ENCODE results near the gene CNTN1.

Gene CNTN1

GRCh38 chr12:40752011-40752410 lies 59.8 kb downstream of the CNTN1 start:
- H3K27ac ChIP-seq = no peak overlapping the region
- no peak overlapping the region for H3K4me3 ChIP-seq
- H4K20me1 ChIP-seq = no peaks in the 10 kb centered on the region
- H3K4me2 ChIP-seq = no peak overlapping the region
- H3K27me3 ChIP-seq = no peaks in the 10 kb centered on the region
- H3K4me1 ChIP-seq = no peaks in the 10 kb centered on the region
- no peak for TF ChIP-seq Cebpa-rat (IDR thresholded peaks at IDR 0.05)
- H3K9me3 ChIP-seq = no peaks in the 10 kb centered on the region
- H3K36me3 ChIP-seq = no peaks in the 10 kb centered on the region
- no peak overlapping the region for H3K9ac ChIP-seq

GRCh38 chr12:40760821-40761220 lies 68.6 kb downstream of the CNTN1 start:
- no peaks in the 10 kb centered on the region for H3K9me3 ChIP-seq
- no peak overlapping the region for H3K4me3 ChIP-seq
- no peak overlapping the region for H3K9ac ChIP-seq
- H3K27ac ChIP-seq = no peak overlapping the region
- no peaks in the 10 kb centered on the region for H3K4me1 ChIP-seq
- H3K27me3 ChIP-seq = no peaks in the 10 kb centered on the region
- H4K20me1 ChIP-seq = no peaks in the 10 kb centered on the region
- H3K36me3 ChIP-seq = no peaks in the 10 kb centered on the region
- TF ChIP-seq Cebpa-rat (IDR thresholded peaks at IDR 0.05) = no peak
- H3K4me2 ChIP-seq = no peak overlapping the region

- Histone ChIP-seq H3K9ac (no peak overlapping the region), H4K20me1 (no peaks in the 10 kb centered on the region), H3K9me3 (no peaks in the 10 kb centered on the region), H3K36me3 (no peaks in the 10 kb centered on the region), H3K27me3 (no peaks in the 10 kb centered on the region), H3K27ac (no peak overlapping the region), H3K4me2 (no peak overlapping the region), H3K4me1 (no peaks in the 10 kb centered on the region), H3K4me3 (no peak overlapping the region)
- TF ChIP-seq Cebpa-rat (IDR thresholded peaks at IDR 0.05) = no peak
Measured at GRCh38 chr12:40762072-40762471, 69.8 kb downstream of the CNTN1 start.

GRCh38 chr12:40768125-40768864 lies 76.1 kb downstream of the CNTN1 start:
- no peaks in the 10 kb centered on the region for H3K36me3 ChIP-seq
- H3K9ac ChIP-seq = no peak overlapping the region
- no peak for TF ChIP-seq Cebpa-rat (IDR thresholded peaks at IDR 0.05)
- H3K4me1 ChIP-seq = no peaks in the 10 kb centered on the region
- no peaks in the 10 kb centered on the region for H4K20me1 ChIP-seq
- no peak overlapping the region for H3K27ac ChIP-seq
- no peaks in the 10 kb centered on the region for H3K27me3 ChIP-seq
- no peak overlapping the region for H3K4me3 ChIP-seq
- H3K9me3 ChIP-seq = no peaks in the 10 kb centered on the region
- no peak overlapping the region for H3K4me2 ChIP-seq

GRCh38 chr12:40769846-40770245 lies 77.6 kb downstream of the CNTN1 start:
- H3K9ac ChIP-seq = no peak overlapping the region
- no peaks in the 10 kb centered on the region for H3K4me1 ChIP-seq
- no peak overlapping the region for H3K4me3 ChIP-seq

GRCh38 chr12:40770781-40771180 lies 78.5 kb downstream of the CNTN1 start:
- TF ChIP-seq Cebpa-rat (IDR thresholded peaks at IDR 0.05) = no peak
- Histone ChIP-seq H3K9ac (no peak overlapping the region), H3K27me3 (no peaks in the 10 kb centered on the region), H3K27ac (no peak overlapping the region), H3K4me2 (no peak overlapping the region), H3K4me3 (no peak overlapping the region), H3K36me3 (no peaks in the 10 kb centered on the region), H4K20me1 (no peaks in the 10 kb centered on the region), H3K4me1 (no peaks in the 10 kb centered on the region), H3K9me3 (no peaks in the 10 kb centered on the region)

More at GRCh38 chr12:40769846-40770245, 77.6 kb downstream of the CNTN1 start:
- Histone ChIP-seq H3K27me3 (no peaks in the 10 kb centered on the region), H3K36me3 (no peaks in the 10 kb centered on the region), H3K27ac (no peak overlapping the region), H4K20me1 (no peaks in the 10 kb centered on the region), H3K4me2 (no peak overlapping the region), H3K9me3 (no peaks in the 10 kb centered on the region)
- TF ChIP-seq Cebpa-rat (IDR thresholded peaks at IDR 0.05) = no peak

GRCh38 chr12:40775661-40776060 lies 83.4 kb downstream of the CNTN1 start:
- Histone ChIP-seq H3K27me3 (no peaks in the 10 kb centered on the region), H3K4me2 (no peak overlapping the region), H3K36me3 (no peaks in the 10 kb centered on the region), H3K4me1 (no peaks in the 10 kb centered on the region), H3K4me3 (no peak overlapping the region), H4K20me1 (no peaks in the 10 kb centered on the region), H3K9ac (no peak overlapping the region), H3K27ac (no peak overlapping the region), H3K9me3 (no peaks in the 10 kb centered on the region)
- no peak for TF ChIP-seq Cebpa-rat (IDR thresholded peaks at IDR 0.05)

GRCh38 chr12:40784102-40784501 lies 91.9 kb downstream of the CNTN1 start:
- H4K20me1 ChIP-seq = no peaks in the 10 kb centered on the region
- no peak for TF ChIP-seq Cebpa-rat (IDR thresholded peaks at IDR 0.05)
- H3K27ac ChIP-seq = no peak overlapping the region
- H3K4me2 ChIP-seq = no peak overlapping the region
- no peak overlapping the region for H3K9ac ChIP-seq
- H3K27me3 ChIP-seq = no peaks in the 10 kb centered on the region
- no peak overlapping the region for H3K4me3 ChIP-seq
- H3K36me3 ChIP-seq = no peaks in the 10 kb centered on the region
- H3K9me3 ChIP-seq = no peaks in the 10 kb centered on the region
- no peaks in the 10 kb centered on the region for H3K4me1 ChIP-seq

GRCh38 chr12:40788276-40788675 lies 96.0 kb downstream of the CNTN1 start:
- Histone ChIP-seq H3K4me3 (no peak overlapping the region), H3K27me3 (no peaks in the 10 kb centered on the region), H3K9ac (no peak overlapping the region), H3K9me3 (no peaks in the 10 kb centered on the region), H3K27ac (no peak overlapping the region), H3K4me1 (no peaks in the 10 kb centered on the region), H4K20me1 (no peaks in the 10 kb centered on the region), H3K36me3 (no peaks in the 10 kb centered on the region), H3K4me2 (no peak overlapping the region)
- TF ChIP-seq Cebpa-rat (IDR thresholded peaks at IDR 0.05) = no peak

GRCh38 chr12:40792792-40793386 lies 100.7 kb downstream of the CNTN1 start:
- no peak for TF ChIP-seq Cebpa-rat (IDR thresholded peaks at IDR 0.05)
- no peak overlapping the region for H3K4me2 ChIP-seq
- no peaks in the 10 kb centered on the region for H3K27me3 ChIP-seq
- H3K9me3 ChIP-seq = no peaks in the 10 kb centered on the region
- H3K4me1 ChIP-seq = no peaks in the 10 kb centered on the region
- H3K36me3 ChIP-seq = no peaks in the 10 kb centered on the region
- H3K4me3 ChIP-seq = no peak overlapping the region
- H4K20me1 ChIP-seq = no peaks in the 10 kb centered on the region
- H3K9ac ChIP-seq = no peak overlapping the region
- H3K27ac ChIP-seq = no peak overlapping the region
